Adipocyte (in vitro differentiated cells): Measurements from ENCODE around the gene LGR4.

Experiments used
- DNase-seq: peaks from one replicate; pipeline ENCODE4 v3.0.0-alpha.2; 2015; ENCODE audit warnings: low read depth
- H3K27me3 ChIP-seq: replicated peaks from 2 replicates; pipeline ENCODE4 v1.7.0; 2013; ENCODE audit warnings: mild to moderate bottlenecking, low read length, moderate library complexity; ENCODE audit not compliant: control insufficient read depth, insufficient read depth
- H3K36me3 ChIP-seq: 2 replicates; pipeline ENCODE4 v1.7.0; 2013; ENCODE audit warnings: low read length, mild to moderate bottlenecking, moderate library complexity; ENCODE audit not compliant: control insufficient read depth, insufficient read depth, severe bottlenecking
- H3K4me1 ChIP-seq: 2 replicates; pipeline ENCODE4 v1.7.0; 2013; ENCODE audit warnings: mild to moderate bottlenecking, low read length, moderate library complexity; ENCODE audit not compliant: control insufficient read depth, insufficient read depth
- H3K4me3 ChIP-seq: 2 replicates; pipeline ENCODE4 v1.7.0; 2013; ENCODE audit warnings: mild to moderate bottlenecking, low read length, moderate library complexity
- H3K9ac ChIP-seq: 2 replicates; pipeline ENCODE4 v1.7.0; 2013; ENCODE audit warnings: mild to moderate bottlenecking, low read length, moderate library complexity
- H3K9me3 ChIP-seq: 2 replicates; pipeline ENCODE4 v1.7.0; 2013; ENCODE audit warnings: mild to moderate bottlenecking, low read length, moderate library complexity; ENCODE audit not compliant: control insufficient read depth

LGR4 gene

DNA sequence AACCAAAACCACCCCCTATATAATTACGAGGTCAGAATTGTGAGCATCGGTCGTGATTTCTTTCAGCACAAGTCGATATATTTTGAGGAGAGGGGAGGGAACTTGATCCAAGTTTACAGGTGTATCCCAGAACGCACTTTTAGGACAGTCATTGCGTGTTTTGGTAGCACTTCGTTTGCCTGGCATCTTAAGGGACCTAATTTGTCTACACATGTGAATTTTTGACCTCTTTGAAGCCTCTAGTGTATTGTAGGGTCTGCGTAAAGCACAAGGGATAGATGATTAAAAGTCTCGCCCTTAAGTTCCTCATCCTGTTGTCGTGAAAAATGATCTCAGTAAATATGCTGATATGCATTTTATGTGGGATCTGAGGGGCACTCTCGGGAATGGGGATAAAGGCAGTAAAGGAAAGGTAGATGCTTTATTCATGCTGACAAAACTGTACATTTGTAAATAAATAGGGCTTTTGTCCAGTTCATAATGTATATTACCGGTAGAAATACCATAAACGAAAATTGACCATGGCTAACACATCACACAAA lies 108.9 kb downstream of the LGR4 start:
- Histone ChIP-seq H3K4me1 (peaks cover 9% of the 10 kb centered on the region), H3K9ac (peak overlapping the region; percentile 82), H3K9me3 (no peaks in the 10 kb centered on the region), H3K36me3 (peaks cover 10% of the 10 kb centered on the region), H3K4me3 (peak overlapping the region; percentile 93), H3K27me3 (no peaks in the 10 kb centered on the region)
- DNase-seq = no peak

DNA sequence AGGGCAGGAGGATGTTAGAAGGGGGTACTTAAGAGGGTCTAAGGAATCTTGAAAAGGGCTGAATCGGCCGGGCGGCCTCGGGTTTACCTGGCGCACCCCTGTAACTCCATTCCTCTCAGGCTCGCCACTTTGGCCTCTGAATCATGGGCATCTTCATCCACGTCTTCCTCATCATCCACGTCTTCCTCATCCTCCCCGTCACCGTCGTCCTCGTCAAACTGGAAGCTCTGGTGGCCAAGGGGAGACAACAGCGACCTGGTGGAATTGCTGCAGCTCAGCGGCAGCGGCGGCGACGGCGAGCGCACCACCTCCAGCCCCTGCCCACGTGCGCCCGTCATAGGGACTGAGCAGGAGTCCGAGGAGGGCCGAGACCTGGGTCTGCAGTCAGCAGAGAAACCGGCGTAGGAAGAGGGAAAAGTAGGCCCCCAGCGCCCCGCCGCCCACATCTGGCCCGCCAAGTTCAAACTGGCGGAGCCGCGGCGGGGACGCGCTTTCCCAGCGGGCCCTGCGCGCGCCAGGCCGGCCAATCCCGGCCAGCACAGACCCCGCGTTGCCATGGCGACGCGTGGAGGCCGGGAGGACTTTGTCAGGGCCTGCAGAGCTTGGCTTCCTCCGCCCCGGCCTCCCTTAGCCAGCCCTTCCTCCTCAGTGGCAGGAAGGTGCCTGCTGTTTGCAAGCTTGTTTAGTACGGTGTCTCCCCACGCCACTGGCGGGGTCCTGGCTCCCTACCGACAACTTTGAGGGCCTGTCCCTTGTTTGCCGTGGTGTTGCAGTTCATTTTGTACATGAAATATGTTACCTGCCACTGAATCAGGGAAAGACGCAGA lies 109.6 kb downstream of the LGR4 start, which contains the start of gene CCDC34:
Gene CCDC34, minus strand, starts transcription at position 467 of the 827 bp plus-strand sequence. Its CDS starts 21 bp downstream, at position 446.
- peaks cover 5% of the 10 kb centered on the region for H3K36me3 ChIP-seq
- peak within 1 kb of the TSS; percentile 82 for H3K9ac ChIP-seq
- H3K4me3 ChIP-seq = peak within 1 kb of the TSS; percentile 93
- H3K4me1 ChIP-seq = peaks cover 15% of the 10 kb centered on the region
- DNase-seq = peak; percentile 98
- H3K9me3 ChIP-seq = no peaks in the 10 kb centered on the region
- H3K27me3 ChIP-seq = no peaks in the 10 kb centered on the region

DNA sequence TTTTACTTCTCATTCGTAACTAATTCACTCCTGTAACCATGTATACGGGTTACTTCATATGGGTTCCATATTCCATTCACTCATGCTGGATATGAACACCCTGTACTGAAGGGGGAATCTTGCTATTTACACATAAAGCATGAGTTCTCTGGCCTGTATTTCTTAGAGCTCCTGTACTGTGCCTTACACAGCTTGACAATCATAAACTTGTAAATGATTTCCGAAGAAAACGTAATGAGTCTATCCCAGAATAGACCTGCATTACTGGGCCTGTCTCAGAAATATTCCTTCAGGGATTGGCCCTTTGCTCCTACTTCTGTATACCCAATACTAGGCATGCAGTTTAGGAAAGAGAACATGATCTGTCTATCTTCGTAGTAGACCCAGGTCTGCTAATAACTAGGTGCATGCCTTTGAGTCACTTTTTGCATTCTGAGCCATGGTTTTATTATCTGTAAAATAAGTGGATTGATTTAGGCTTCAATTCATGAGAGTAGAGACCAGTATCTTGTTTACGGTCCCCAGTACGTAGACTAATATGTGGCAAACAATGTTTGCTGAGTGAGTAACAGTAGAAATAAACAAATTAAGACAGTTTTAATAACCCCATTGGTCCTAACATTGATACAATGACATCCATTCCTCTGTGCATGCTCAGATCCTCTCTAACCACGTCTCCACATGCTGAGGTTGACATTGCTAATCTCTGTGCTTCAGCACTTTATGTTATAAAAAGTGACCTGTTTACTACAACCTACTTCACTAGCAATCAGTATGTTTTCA lies 110.8 kb downstream of the LGR4 start:
- peaks cover 19% of the 10 kb centered on the region for H3K4me1 ChIP-seq
- no peaks in the 10 kb centered on the region for H3K9me3 ChIP-seq
- no peak for DNase-seq
- no peak overlapping the region for H3K9ac ChIP-seq
- H3K36me3 ChIP-seq = no peaks in the 10 kb centered on the region
- H3K27me3 ChIP-seq = no peaks in the 10 kb centered on the region
- H3K4me3 ChIP-seq = peak overlapping the region; percentile 93

DNA sequence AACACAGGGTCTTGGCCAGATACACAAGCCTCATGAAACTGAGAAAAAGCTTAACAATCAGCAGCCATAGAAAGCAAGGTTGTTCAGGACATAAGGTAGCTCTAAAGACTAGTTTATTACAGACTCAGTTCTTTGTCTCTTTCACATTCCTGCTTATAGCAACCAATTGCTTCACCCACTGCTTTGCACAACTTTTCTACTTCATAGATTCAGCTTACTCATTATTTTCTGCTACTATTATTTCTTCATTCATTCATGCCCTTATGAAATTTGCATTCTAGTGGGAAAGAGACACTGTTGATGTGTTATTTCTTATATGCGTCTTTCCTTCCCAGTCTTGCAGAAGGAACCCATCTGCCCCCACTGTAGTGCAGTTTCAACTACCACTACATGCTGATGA lies 114.3 kb downstream of the LGR4 start:
- Histone ChIP-seq H3K4me1 (peaks cover 29% of the 10 kb centered on the region), H3K9me3 (no peaks in the 10 kb centered on the region), H3K36me3 (no peaks in the 10 kb centered on the region), H3K4me3 (peak overlapping the region; percentile 34), H3K27me3 (no peaks in the 10 kb centered on the region), H3K9ac (no peak overlapping the region)
- DNase-seq = peak; percentile 62

DNA sequence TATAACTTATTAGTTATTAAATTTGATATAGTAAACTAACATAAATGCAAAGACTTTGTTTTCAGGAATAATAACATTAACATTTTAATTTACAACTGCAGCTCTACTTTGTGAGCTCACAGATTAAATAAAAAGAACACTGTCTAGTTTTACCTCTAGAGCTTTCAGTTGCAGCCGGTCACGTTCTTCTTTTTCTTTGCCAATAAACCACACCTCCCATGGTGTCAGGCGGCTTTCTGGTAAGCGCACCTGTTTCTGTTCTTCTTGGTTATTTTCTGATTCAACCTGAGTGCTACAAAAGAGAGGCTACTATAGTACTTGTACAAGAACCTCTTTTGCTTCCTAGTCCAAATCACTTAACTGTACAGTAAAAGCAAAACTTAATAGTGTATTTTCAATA lies 115.3 kb downstream of the LGR4 start:
- Histone ChIP-seq H3K36me3 (no peaks in the 10 kb centered on the region), H3K4me1 (peaks cover 26% of the 10 kb centered on the region), H3K27me3 (no peaks in the 10 kb centered on the region), H3K4me3 (no peak overlapping the region), H3K9ac (no peak overlapping the region), H3K9me3 (no peaks in the 10 kb centered on the region)
- DNase-seq = no peak

DNA sequence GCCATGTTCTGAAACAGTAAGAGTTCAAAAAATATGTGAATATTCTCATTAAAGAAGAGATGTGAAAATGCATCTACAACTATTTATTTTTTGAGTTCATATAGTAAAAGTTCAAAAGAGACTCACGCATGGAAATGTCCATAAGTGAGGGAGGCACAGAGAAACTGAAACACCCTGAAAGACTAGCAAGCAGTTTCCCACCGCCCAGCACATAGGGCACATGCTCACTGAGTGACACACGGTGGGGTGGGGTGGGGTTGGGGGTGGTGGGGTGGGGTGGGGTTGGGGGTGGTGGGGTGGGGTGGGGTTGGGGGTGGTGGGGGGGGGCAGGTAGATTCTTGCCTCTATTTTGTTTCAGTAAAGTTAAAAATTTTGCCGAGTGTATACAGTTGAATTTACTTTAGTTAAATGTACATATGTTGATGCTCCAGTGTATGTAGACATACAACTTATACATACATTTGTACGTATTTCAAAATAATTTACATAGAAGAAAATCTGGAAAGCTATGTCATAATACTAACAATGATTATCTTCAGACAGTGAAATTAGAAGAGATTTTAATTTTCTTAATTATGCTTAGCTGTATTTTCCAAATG lies 115.9 kb downstream of the LGR4 start:
- DNase-seq = no peak
- Histone ChIP-seq H3K27me3 (no peaks in the 10 kb centered on the region), H3K4me1 (peaks cover 26% of the 10 kb centered on the region), H3K9ac (no peak overlapping the region), H3K36me3 (no peaks in the 10 kb centered on the region), H3K4me3 (no peak overlapping the region), H3K9me3 (no peaks in the 10 kb centered on the region)

DNA sequence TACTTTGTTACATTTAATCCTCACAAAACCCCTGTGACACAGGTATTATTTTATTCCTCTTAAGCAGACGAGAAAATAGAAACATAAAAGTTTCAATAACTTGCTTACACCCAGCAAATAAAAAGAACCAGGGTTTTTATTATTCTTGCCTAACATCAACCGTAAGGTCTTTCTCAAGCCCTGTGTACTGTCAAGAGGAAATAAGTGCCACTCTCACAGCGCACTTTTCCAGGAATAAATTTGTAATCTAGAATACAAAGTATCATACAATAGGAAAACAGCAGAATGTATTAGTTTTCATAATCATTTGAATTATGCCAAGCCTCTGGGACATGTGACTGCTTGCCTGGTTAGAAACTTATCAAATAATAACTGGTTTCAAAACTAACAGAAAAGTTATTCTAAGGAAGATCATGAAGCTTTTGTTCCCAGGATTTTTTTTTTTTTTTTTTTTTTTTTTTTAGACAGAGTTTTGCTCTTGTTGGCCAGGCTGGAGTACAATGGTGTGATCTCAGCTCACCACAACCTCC lies 117.0 kb downstream of the LGR4 start:
- no peaks in the 10 kb centered on the region for H3K27me3 ChIP-seq
- peaks cover 32% of the 10 kb centered on the region for H3K4me1 ChIP-seq
- no peak for DNase-seq
- no peaks in the 10 kb centered on the region for H3K9me3 ChIP-seq
- H3K36me3 ChIP-seq = no peaks in the 10 kb centered on the region
- no peak overlapping the region for H3K9ac ChIP-seq
- H3K4me3 ChIP-seq = no peak overlapping the region

DNA sequence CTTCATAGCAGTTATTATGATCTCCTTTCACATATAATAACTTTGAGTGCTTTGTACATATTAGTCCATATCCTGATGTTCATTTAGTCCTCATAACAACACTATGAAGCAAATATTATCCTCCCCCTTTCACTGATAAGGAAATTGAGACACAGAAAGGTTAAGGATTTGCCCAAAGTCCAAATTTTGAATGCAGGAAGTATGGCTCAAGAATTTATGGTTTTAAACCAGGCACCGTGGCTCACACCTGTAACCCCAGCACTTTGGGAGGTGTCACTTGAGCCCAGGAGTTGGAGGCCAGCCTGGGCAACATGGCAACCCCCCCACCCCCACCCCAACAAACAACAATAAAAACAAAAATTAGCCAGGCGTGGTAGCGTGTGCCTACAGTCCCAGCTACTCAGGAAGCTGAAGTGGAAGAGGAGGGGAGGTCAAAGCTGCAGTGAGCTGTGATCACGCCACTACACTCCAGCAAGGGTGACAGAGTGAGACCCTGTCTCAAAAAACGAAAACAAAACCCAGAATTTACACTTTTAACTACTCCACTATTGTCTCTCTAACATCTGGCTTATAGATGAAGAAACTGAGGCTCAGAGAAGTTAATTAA lies 118.1 kb downstream of the LGR4 start:
- no peak overlapping the region for H3K9ac ChIP-seq
- no peaks in the 10 kb centered on the region for H3K36me3 ChIP-seq
- H3K9me3 ChIP-seq = no peaks in the 10 kb centered on the region
- H3K4me3 ChIP-seq = no peak overlapping the region
- H3K4me1 ChIP-seq = peaks cover 42% of the 10 kb centered on the region
- no peaks in the 10 kb centered on the region for H3K27me3 ChIP-seq
- DNase-seq = no peak

DNA sequence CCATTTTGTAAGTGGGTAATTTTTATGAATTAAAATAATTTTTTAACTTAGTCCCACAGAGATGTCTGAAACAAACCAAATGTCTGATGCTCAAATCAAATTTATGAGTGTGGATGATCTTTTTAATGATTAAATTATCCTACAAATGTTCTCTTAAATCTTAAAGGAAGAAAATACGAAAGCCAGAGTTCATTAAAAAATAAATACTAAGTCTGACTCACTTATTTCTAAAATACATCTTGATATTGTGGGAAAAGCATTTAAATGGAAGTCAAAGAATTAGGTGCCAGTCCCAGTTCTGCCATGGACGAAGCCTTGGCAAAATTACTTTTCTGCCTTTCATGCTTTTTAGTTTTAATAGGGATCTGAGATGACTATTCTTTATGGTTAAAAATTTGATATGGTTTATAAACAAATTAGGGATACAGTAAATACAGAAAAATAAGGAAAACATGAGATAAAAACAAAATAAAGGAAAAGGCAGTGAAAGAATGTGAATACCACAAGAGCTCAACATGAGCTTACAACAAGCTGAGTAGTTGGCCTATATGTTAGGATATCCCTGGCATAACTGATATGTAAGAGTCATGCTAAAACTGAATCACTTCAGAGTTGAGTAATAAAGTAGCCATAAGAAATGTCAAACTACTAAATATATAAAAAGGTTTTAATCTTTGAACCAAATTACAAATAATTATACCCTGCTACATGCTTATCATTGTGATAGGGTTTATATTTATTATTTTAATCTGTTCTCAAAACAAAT lies 118.8 kb downstream of the LGR4 start:
- H3K36me3 ChIP-seq = no peaks in the 10 kb centered on the region

DNA sequence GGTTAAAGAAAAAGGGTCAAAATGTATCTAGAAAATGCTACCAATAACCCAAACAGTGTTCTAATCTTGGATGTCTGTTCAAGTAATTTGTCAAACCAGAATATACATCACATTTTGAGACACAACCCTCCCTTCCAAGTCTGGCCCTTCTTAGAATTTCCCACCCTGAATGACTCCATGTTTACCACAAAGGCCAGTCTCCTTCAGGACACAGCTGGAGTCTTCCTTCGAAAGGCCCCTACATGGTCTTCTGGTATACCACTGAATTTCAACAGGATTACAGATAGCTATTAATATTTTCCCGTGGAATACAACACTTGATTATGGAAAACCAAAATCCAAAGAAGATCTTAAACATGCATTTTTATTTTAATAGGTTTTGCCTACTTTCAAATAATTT lies 119.8 kb downstream of the LGR4 start:
- no peak overlapping the region for H3K4me3 ChIP-seq
- H3K36me3 ChIP-seq = no peaks in the 10 kb centered on the region
- no peak for DNase-seq
- no peak overlapping the region for H3K9ac ChIP-seq
- no peaks in the 10 kb centered on the region for H3K27me3 ChIP-seq
- H3K4me1 ChIP-seq = peaks cover 33% of the 10 kb centered on the region
- no peaks in the 10 kb centered on the region for H3K9me3 ChIP-seq

More for the DNA sequence above, 118.8 kb downstream of the LGR4 start:
- H3K27me3 ChIP-seq = no peaks in the 10 kb centered on the region
- no peak overlapping the region for H3K9ac ChIP-seq
- DNase-seq = peak; percentile 67
- H3K4me1 ChIP-seq = peaks cover 42% of the 10 kb centered on the region
- no peak overlapping the region for H3K4me3 ChIP-seq
- H3K9me3 ChIP-seq = no peaks in the 10 kb centered on the region
